NCI-H2081 treated with DMSO at 0.1 percent for 48 hours (cell line): ENCODE results near the gene USP3.
"Not testable (repeated sequence)": the region's sequence is repeated elsewhere in the genome, so short reads cannot be mapped to it uniquely, and the experiment has no call there.

Experiments
- DNase-seq: peaks from one replicate; lab custom pipeline; 2025; lab: John Stamatoyannopoulos, UW

The USP3 gene

GRCh38 chr15:63610209-63610841 lies 105.9 kb downstream of the USP3 start:
- DNase-seq = peak; percentile 75

GRCh38 chr15:63611177-63611576 lies 106.8 kb downstream of the USP3 start:
- DNase-seq = no peak

- DNase-seq = no peak
Observed at GRCh38 chr15:63612300-63612699, 107.9 kb downstream of the USP3 start.

- no peak for DNase-seq
Observed at GRCh38 chr15:63615935-63616334, 111.5 kb downstream of the USP3 start.

GRCh38 chr15:63617147-63617546 lies 112.8 kb downstream of the USP3 start:
- not testable (repeated sequence) for DNase-seq

GRCh38 chr15:63617627-63618026 lies 113.2 kb downstream of the USP3 start:
- DNase-seq = not testable (repeated sequence)

- DNase-seq = not testable (repeated sequence)
Observed at GRCh38 chr15:63620760-63621159, 116.4 kb downstream of the USP3 start.

GRCh38 chr15:63623232-63623969 lies 119.0 kb downstream of the USP3 start:
- DNase-seq = no peak

- DNase-seq = no peak
Observed at GRCh38 chr15:63626955-63627354, 122.6 kb downstream of the USP3 start.

GRCh38 chr15:63628123-63628822 lies 123.9 kb downstream of the USP3 start:
- no peak for DNase-seq

GRCh38 chr15:63630036-63630751 lies 125.8 kb downstream of the USP3 start:
- no peak for DNase-seq

GRCh38 chr15:63633312-63633711 lies 128.9 kb downstream of the USP3 start:
- DNase-seq = no peak

- no peak for DNase-seq
Observed at GRCh38 chr15:63634154-63634553, 129.8 kb downstream of the USP3 start.

- DNase-seq = no peak
Observed at GRCh38 chr15:63636518-63637061, 132.2 kb downstream of the USP3 start.

- no peak for DNase-seq
Observed at GRCh38 chr15:63638839-63639238, 134.4 kb downstream of the USP3 start.

- no peak for DNase-seq
Observed at GRCh38 chr15:63640146-63640545, 135.8 kb downstream of the USP3 start.
